ENCODE data around the gene OPN1MW3.
A peak's percentile ranks its signal among the peaks of the same experiment; 100 is the strongest.
"Not testable (repeated sequence)": the region's sequence is repeated elsewhere in the genome, so short reads cannot be mapped to it uniquely, and the experiment has no call there.

Gene OPN1MW3

DNA sequence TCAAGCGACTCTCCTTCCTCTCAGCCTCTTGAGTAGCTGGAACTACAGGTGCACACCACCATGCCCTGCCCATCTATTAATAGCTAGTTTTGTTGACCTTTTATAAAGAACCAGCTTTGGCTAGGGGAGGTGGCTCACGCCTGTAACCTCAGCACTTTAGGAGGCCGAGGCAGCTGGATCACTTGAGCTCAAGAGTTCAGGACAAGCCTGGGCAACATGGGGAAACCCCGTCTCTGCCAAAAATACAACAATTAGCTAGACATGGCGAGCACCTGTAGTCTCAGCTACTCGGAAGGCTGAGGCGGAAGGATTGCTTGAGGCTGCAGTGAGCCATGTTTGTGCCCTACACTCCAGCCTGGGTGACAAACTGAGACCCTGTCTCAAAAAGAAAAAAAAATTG lies 40.9 kb downstream of the OPN1MW3 start:
- no peak for DNase-seq

DNA sequence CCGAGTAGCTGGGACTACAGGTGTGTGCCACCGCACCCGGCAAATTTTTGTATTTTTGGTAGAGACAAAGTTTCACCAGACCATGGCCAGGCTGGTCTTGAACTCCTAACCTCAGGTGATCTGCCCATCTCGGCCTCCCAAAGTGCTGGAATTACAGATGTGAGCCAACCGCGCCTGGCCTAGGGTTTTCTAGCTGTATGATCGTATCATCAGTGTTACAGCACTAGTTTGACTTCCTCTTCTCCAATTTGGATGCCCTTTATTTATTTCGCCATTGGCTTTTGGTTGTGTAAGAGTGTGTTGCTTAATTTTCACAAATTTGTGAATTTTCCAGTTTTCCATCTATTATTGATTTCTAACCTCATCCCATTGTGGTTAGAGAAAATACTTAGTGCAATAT lies 43.4 kb downstream of the OPN1MW3 start:
- DNase-seq, result no peak

DNA sequence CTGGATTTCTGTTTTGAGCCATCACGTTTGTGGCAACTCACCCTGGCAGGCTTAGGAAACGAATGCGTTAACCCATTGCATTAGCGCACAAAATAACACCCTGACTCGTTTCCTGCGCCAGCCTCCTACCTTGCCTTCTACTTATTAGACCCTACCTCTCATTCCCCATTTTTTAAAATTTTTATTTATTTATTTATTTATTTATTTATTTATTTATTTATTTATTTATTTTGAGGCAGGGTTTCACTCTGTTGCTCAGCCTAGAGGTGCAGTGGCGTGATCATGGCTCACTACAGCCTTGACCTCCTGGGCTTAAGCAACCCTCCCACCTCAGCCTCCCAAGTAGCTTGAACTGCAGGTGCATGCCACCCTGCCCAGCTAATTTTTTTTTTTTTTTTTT lies 45.6 kb downstream of the OPN1MW3 start:
- DNase-seq, result not testable (repeated sequence)

DNA sequence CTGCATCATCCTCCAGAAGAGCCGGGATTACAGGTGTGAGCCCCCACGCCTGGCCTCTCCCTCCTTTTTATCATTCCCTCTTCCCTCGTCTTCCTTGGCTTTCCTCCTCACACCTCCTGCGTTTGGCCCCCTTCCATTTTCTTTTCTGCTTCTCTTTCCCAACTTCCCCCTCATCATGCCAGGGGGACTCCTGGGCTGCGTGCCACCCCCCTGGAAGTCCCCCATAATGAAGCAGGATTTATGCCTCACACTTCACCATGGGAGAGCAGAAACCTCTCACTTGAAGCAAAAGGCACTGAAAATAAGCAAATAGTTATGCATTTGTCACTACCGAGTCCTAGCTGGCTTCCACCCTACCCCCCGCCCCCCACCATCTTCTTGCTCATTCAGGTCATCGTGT lies 46.1 kb downstream of the OPN1MW3 start:
- DNase-seq, result no peak

DNA sequence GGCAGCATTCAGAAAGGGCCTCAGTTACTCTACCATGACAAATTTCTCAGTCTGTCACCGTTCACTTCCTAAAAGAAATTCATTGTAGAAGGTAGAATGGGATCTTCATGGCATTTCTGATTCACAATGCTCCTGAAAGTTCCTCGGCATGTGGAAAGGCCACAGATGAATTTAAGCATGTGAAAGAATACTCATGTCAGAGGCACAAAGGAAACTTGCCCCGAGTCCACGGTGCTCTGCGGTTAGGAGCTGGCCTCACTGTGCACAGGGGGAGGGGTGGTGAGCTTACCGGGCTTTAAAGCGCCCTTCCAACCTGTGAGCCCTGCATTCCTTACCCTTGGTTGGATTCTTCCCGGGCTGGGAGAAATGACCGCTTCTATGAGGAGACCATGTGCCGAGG lies 47.5 kb downstream of the OPN1MW3 start:
- no peak for DNase-seq

DNA sequence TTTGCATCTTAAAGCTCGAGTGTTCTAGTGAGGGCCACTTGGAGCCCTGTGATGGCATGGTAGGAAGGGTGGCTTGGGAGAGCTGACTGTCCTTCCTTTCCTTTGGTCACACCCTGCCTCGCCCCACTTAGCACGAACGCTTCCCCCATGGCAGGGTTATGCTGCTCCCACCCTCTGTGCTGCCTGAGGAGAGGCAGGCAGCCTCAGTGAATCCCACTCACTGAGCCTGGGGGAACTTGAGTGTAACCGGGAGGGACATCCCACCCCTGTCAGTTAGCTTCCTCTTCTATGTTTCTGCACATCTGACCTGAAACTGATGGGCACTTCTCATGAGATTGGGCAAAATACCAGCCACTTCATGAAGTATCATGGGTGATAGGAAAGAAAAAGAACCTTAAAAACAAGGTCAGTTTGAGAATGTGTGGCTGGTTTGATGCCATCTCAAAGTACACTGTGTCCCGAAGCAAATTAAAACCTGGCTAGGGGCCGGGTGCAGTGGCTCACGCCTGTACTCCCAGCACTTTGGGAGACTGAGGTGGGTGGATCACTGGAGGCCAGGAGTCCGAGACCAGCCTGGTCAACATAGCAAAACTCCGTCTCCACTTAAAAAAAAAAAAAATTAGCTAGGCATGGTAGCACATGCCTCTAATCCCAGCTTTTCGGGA lies 48.3 kb downstream of the OPN1MW3 start:
- no peak for DNase-seq

DNA sequence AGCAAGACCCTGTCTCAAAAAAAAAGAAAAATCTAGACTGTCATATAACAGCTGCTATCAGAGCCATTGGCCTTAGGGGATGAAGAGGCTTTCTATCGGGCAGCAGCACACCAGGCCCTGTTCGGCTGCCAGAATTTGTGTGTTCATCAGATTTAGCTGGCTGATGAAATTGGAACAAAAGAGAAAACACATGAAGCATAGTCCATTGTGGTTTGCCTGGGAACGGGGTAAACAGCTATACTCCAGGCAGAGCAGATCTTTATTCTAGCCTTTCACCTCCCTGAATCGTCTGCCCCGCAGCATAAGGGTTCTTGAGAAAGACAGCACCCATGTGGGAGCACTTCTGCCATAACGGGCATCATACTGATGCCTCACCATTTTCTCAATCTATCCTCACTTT lies 49.8 kb downstream of the OPN1MW3 start:
- DNase-seq, result no peak

DNA sequence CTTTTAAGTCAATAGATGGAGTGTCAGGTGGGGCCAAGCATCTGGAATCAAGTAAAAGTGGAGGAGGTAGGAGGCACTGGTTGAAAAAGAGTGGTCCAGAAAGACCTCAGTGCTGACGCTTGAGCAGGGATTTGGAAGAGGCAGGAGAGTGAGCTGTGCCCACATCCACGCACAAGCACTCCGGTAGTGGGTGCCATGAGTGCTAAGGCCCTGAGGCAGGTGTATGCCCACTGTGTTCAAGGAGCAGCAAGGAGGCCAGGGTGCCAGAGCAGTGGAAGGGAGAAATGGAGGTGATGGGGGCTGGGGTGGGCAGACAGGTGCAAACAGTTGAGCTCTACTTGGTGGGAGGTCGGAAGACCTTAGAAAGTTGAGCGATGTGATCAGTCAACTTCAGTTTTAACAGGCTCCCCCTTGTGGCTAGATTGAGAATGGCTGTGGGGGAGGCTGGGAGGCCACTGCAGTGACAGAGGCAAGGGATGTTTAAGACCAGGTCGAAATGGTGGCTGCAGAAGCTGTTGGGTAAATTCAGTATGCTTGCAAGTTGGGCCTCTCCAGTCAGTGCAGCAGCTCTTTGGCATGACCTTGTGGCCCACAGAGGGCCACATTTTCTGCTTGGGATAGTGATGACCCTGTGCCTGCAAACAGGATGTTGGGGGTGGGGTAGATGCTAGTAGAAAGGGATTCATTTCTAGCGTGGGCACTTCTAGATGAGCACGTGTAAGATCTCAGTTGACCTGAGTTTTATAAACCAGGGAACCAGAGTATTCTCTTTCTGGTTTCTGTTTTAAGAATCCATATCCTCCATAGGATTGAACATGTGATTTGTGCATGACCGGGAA lies 50.9 kb downstream of the OPN1MW3 start:
- peak; percentile 30 for DNase-seq

DNA sequence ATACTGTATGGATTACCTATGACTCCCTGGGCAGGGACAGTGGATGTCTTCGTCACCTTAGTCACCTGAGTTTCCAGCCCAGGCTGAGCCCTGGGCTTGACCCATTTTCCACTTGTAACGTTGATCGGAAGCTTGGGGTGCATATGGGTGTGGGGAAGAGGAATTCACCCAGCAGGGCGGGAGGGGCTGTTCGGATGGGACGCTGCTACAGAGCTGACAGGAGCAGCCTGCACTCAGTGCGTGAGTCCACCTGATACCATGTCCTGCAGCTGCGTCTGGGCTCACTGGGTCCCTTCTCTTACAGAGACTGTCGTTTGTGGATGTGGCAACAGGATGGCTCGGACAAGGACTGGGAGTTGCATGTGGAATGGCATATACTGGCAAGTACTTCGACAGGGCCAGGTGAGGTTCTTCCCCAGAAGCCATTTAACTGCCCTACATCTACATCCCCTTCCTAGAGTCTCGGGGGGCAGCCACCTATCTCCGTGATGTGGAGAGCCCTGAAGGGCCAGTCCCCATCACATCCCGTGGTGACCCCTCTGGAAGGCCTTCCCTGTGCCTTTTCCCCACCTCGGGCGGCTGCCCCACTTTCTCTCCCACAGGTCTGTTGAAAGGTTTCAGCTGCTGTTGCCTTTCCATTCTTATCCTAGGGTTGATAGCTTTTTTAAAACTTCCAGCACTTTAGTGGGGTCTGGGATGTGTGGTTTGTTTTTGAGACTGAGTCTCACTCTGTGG lies 51.8 kb downstream of the OPN1MW3 start:
- no peak for DNase-seq

DNA sequence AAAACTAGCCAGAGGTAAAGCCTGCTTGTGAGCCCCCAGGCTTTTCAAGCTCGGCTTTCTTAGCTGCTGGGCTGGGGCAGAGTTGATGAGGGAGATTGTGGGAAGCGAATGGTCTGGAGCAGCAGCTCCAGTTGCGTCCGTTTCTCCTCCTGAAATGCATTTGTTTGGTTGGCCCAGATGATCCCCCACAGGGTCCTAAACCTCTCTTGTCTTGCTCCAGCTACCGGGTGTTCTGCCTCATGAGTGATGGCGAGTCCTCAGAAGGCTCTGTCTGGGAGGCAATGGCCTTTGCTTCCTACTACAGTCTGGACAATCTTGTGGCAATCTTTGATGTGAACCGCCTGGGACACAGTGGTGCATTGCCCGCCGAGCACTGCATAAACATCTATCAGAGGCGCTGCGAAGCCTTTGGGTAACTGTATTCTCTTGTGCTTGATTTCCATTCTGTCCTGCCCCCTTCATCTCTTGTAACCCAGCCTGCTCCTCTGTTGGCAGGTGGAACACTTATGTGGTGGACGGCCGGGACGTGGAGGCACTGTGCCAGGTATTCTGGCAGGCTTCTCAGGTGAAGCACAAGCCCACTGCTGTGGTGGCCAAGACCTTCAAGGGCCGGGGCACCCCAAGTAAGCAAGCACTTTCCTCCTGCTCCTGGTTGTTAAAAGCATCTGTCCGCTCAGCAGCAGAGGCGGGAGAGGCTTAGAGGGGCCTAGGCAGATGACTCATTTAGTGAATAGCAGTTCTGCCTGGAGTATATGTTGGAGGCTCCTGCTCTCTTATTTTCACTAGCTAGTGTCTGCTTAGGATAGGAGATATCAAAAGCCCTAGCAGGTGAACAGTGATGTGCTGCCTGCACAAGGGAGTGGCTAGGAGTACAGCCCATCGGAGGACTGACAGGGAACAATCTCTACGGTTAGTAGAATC lies 53.5 kb downstream of the OPN1MW3 start:
- no peak for DNase-seq

DNA sequence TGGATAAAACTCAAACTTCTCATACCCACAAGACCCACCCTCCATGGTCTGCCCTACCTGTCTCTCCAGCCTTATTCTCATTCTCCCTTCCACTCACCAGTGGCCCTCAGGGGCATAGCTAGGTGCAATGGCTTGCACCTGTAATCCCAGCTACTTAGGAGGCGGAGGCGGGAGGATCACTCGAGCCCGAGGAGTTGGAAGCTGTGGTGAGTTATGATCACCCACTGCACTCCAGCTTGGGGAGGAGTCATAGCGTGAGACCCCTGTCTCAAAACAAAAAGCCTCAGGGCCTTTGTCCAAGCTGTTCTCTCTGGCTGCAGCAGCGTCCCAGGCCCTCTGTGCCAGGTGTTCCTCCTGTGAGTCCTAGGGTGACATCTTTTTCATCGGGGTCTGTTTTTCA lies 54.7 kb downstream of the OPN1MW3 start:
- no peak for DNase-seq

DNA sequence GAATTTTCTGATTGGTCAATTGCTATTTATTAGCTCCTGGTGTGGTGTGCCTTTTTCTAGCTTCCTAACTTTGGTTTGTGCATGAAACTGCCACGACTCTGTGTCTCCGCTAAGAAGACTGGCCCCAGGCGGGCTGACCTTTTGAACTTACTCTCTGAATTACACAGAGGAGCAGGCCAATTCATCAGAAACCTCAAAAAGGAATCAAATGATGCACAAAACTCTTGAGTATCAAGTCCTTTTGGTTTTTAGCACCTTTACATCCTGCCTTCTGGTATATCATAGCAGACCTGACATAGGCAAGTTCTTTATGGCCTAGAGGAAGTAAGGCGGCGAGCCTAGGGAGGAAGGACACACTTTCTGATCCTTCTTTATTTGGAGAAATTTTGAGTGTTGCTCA lies 55.8 kb downstream of the OPN1MW3 start:
- no peak for DNase-seq

DNA sequence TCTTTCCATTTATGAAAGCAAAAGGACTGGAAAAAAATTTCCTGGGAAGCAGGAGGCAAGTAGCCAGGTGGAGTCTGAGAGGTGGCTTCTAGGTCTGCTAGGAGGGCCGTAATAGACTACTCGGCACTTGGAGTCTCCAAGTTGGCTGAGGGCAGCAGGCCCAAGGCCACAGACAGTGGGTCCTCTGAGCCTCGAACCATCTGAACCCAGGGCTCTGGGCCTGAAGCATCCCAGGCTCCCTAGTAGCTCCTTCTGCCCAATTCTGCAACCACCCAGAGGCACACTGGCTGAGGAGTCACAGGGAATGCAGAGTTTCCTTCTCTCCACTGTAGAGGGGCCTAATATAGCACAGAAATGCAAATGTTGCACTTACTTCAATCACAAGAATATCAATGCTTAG lies 58.0 kb downstream of the OPN1MW3 start:
- DNase-seq, result no peak

DNA sequence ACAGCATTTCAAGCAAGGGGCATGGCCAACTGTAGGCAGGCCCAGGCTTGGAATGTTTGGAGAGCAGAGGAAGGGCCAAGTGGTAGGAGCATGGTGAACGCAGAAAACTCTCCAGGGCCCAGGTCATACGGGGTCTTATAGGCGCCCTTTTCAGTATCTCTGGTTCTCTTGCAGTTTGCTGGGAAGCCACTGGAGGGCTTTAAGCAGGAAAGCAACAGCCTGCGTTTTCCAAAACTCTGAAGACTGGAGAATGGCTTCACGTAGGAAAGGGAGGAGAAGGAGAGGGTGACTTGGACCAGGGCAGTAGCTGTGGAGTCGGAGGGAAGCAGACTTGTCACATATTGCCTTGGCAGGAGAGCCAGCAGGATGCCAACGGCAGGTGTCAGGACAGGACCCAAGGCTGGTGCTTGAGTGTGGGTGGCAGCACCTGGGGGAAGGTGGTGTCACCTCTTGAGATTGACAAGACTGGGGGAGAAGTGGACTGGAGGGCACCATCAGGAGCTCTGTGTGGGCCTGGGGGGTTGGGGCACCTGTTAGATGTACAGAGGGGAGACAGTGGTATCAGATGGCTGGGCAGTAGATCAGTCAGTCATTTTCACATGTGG lies 60.1 kb downstream of the OPN1MW3 start:
- DNase-seq, result peak; percentile 19 to 55

DNA sequence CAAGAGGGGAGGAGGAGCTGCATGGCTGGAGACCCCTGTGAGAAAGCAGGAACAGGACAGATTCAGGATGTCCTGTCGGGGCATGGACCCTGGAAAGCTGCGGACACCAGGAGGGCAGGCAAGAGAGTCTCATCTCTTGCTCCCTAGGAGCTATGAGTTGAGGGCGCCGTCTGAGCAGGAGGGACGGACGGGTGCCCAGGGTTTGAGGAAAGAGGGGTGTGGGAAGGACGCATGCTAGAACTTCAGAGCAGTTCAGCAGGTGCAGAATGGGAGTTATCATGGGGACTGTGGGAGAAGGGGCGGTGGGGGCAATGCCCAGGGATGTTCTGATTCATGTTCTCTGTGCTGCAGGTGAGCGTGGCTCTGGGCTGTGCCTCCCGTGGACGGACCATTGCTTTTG lies 63.0 kb downstream of the OPN1MW3 start:
- DNase-seq, result no peak
